Neuronal stem cell (in vitro differentiated cells): ENCODE measurements around the gene FLT3LG.
A peak's percentile ranks its signal among the peaks of the same experiment; 100 is the strongest.

Experiments used
- DNase-seq: peaks from one replicate; pipeline ENCODE4 v3.0.0-alpha.2; 2013; ENCODE audit warnings: low spot score
- H2AFZ ChIP-seq: one replicate; pipeline ENCODE4 v1.6.1; 2013; ENCODE audit warnings: mild to moderate bottlenecking, low read length, inconsistent platforms
- H2AK5ac ChIP-seq: 2 replicates; pipeline ENCODE4 v1.6.1; 2013; ENCODE audit warnings: low read depth, mild to moderate bottlenecking, inconsistent platforms, low read length, moderate library complexity, mixed read lengths
- H2BK120ac ChIP-seq: 2 replicates; pipeline ENCODE4 v1.6.1; 2013; ENCODE audit warnings: low read depth, mild to moderate bottlenecking, inconsistent platforms, low read length, moderate library complexity, mixed read lengths
- H2BK12ac ChIP-seq: one replicate; pipeline ENCODE4 v1.6.1; 2013; ENCODE audit warnings: low read length, inconsistent platforms
- H2BK15ac ChIP-seq: 2 replicates; pipeline ENCODE4 v1.6.1; 2013; ENCODE audit warnings: mild to moderate bottlenecking, low read length, inconsistent platforms, mixed read lengths
- H2BK5ac ChIP-seq: one replicate; pipeline ENCODE4 v1.6.1; 2013; ENCODE audit warnings: inconsistent platforms, mild to moderate bottlenecking, low read length, moderate library complexity
- H3K14ac ChIP-seq: one replicate; pipeline ENCODE4 v1.6.1; 2013; ENCODE audit warnings: low read length, inconsistent platforms
- H3K18ac ChIP-seq: 2 replicates; pipeline ENCODE4 v1.6.1; 2013; ENCODE audit warnings: low read length, inconsistent platforms
- H3K23ac ChIP-seq: 2 replicates; pipeline ENCODE4 v1.6.1; 2013; ENCODE audit warnings: low read depth, mild to moderate bottlenecking, mixed read lengths, low read length, inconsistent platforms; ENCODE audit not compliant: poor library complexity
- H3K27ac ChIP-seq: replicated peaks from 3 replicates; pipeline ENCODE4 v1.5.1; 2013; ENCODE audit warnings: low read length, inconsistent platforms
- H3K27me3 ChIP-seq, 3 experiments: 2 replicates each; pipeline ENCODE4 v1.6.1; 2013; ENCODE audit warnings: low read length in 3 of 3, mild to moderate bottlenecking in 2 of 3, inconsistent platforms in 1 of 3, low read depth in 1 of 3, mixed read lengths in 1 of 3, moderate library complexity in 1 of 3; ENCODE audit not compliant: control insufficient read depth in 3 of 3, insufficient read depth in 3 of 3
- H3K36me3 ChIP-seq, 2 donors: replicated peaks in 1 of 2; 2 replicates each; pipeline ENCODE4 v1.6.1; 2013; ENCODE audit warnings: low read length in 2 of 2; ENCODE audit not compliant: control insufficient read depth in 2 of 2, insufficient read depth in 2 of 2
- H3K4ac ChIP-seq: 2 replicates; pipeline ENCODE4 v1.6.1; 2013; ENCODE audit warnings: inconsistent platforms, mild to moderate bottlenecking, low read length, moderate library complexity
- H3K4me1 ChIP-seq, 2 donors: 1 replicate in 1 of 2; 2 replicates in 1 of 2; pipeline ENCODE4 v1.6.1; 2013; ENCODE audit warnings: low read length in 2 of 2, low read depth in 1 of 2; ENCODE audit not compliant: control insufficient read depth in 2 of 2, insufficient read depth in 1 of 2
- H3K4me2 ChIP-seq: one replicate; pipeline ENCODE4 v1.6.1; 2013; ENCODE audit warnings: mild to moderate bottlenecking, low read length, inconsistent platforms; ENCODE audit not compliant: insufficient read depth, poor library complexity, severe bottlenecking
- H3K4me3 ChIP-seq, 2 donors: 2 replicates each; pipeline ENCODE4 v1.5.1; 2013; ENCODE audit warnings: low read length in 2 of 2, mild to moderate bottlenecking in 2 of 2, inconsistent platforms in 1 of 2, moderate library complexity in 1 of 2
- H3K79me1 ChIP-seq: one replicate; pipeline ENCODE4 v1.6.1; 2013; ENCODE audit warnings: low read depth, mild to moderate bottlenecking, inconsistent platforms, low read length, moderate library complexity
- H3K9ac ChIP-seq: one replicate; pipeline ENCODE4 v1.6.1; 2013; ENCODE audit warnings: mild to moderate bottlenecking, low read depth, low read length, inconsistent platforms; ENCODE audit not compliant: poor library complexity
- H3K9me3 ChIP-seq, 2 donors: replicated peaks in 1 of 2; 2 replicates each; pipeline versions ENCODE3 to v1.6.1; 2013; ENCODE audit warnings: low read length in 2 of 2, mild to moderate bottlenecking in 2 of 2, inconsistent platforms in 1 of 2, low read depth in 1 of 2, mixed read lengths in 1 of 2, moderate library complexity in 1 of 2; ENCODE audit not compliant: control insufficient read depth in 2 of 2, insufficient read depth in 1 of 2
- H4K8ac ChIP-seq: one replicate; pipeline ENCODE4 v1.6.1; 2013; ENCODE audit warnings: low read depth, mild to moderate bottlenecking, inconsistent platforms, low read length, moderate library complexity
- H4K91ac ChIP-seq: one replicate; pipeline ENCODE4 v1.6.1; 2013; ENCODE audit warnings: low read length, low read depth, mild to moderate bottlenecking, inconsistent platforms; ENCODE audit not compliant: poor library complexity
- WGBS, 2 donors: extraction: QIAGEN DNeasy Blood & Tissue Kit; methylation state at CpG; one replicate each; pipeline ENCODE4 v1.1.7; 2013; ENCODE audit warnings: missing lambda C conversion rate in 2 of 2, mixed read lengths in 1 of 2; ENCODE audit not compliant: insufficient read length in 2 of 2, insufficient replicate concordance in 1 of 2; ENCODE audit errors: extremely low coverage in 2 of 2; 5-methylcytosine and 5-hydroxymethylcytosine counted together

Gene FLT3LG

DNA sequence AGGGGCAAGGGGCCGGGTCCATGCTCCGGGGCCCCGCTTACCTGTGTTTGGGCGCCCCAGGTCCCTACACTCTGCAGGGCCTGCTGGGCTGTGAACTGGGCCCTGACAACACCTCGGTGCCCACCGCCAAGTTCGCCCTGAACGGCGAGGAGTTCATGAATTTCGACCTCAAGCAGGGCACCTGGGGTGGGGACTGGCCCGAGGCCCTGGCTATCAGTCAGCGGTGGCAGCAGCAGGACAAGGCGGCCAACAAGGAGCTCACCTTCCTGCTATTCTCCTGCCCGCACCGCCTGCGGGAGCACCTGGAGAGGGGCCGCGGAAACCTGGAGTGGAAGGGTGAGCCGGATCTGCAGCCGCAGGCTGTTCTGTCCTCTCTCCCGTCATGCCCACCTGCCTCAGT is 40.1 kb downstream of the FLT3LG start:
- H4K91ac ChIP-seq: no peak overlapping the region
- H3K27ac ChIP-seq: no peak overlapping the region
- H3K14ac ChIP-seq: no peak overlapping the region
- H2BK120ac ChIP-seq: no peak overlapping the region
- peak overlapping the region; percentile 82 for H3K18ac ChIP-seq
- WGBS, 2 donors: no CpG with 5 or more reads among the region's 21 CpGs
- peaks cover 4% of the 10 kb centered on the region for H3K79me1 ChIP-seq
- no peak overlapping the region for H3K9ac ChIP-seq
- no peaks in the 10 kb centered on the region for H3K9me3 ChIP-seq
- H3K27me3 ChIP-seq: no peaks in the 10 kb centered on the region
- H3K4me3 ChIP-seq: peak overlapping the region; percentile 71 to 83
- H3K4me2 ChIP-seq: no peak overlapping the region
- DNase-seq: no peak
- H2BK5ac ChIP-seq: no peak overlapping the region
- H3K4me1 ChIP-seq: peaks cover 9 to 10% of the 10 kb centered on the region in 2 donors
- H4K8ac ChIP-seq: no peak overlapping the region
- peak overlapping the region; percentile 96 for H2AK5ac ChIP-seq
- no peak overlapping the region for H2AFZ ChIP-seq
- no peak overlapping the region for H3K4ac ChIP-seq
- H2BK12ac ChIP-seq: peak overlapping the region; percentile 82
- peaks cover 5 to 10% of the 10 kb centered on the region in 2 donors for H3K36me3 ChIP-seq
- H3K23ac ChIP-seq: no peak overlapping the region
- H2BK15ac ChIP-seq: no peak overlapping the region

DNA sequence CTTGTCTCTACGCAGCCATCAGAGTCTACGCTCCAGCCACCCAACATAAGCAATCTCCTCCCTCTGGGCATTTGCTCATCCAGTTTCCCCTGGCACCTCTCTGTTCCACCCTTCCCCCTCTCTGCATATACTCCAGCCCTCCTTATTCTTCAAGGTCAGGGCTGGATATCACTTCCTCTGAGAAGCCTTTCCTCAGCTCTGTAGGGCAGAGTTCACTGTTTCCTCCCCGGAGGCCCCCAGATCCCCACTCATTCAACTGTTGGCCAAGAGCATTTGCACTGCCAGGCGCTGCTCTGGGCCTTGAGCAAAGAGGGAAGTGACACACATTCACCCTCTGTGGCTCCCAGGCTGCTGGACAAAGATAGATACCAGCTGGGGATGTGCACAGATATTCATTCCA is 41.8 kb downstream of the FLT3LG start:
- no peak overlapping the region for H3K4ac ChIP-seq
- H3K18ac ChIP-seq: no peak overlapping the region
- H2AK5ac ChIP-seq: no peak overlapping the region
- H3K23ac ChIP-seq: no peak overlapping the region
- WGBS, 2 donors: no CpG with 5 or more reads among the region's 4 CpGs
- peaks cover 9 to 10% of the 10 kb centered on the region in 2 donors for H3K4me1 ChIP-seq
- H3K27me3 ChIP-seq: no peaks in the 10 kb centered on the region
- H3K9me3 ChIP-seq: no peaks in the 10 kb centered on the region
- H3K4me2 ChIP-seq: no peak overlapping the region
- no peak overlapping the region for H2BK120ac ChIP-seq
- H3K14ac ChIP-seq: no peak overlapping the region
- H2BK15ac ChIP-seq: no peak overlapping the region
- H4K91ac ChIP-seq: no peak overlapping the region
- no peak overlapping the region for H3K27ac ChIP-seq
- H3K79me1 ChIP-seq: peaks cover 4% of the 10 kb centered on the region
- H2BK12ac ChIP-seq: no peak overlapping the region
- peaks cover 5 to 18% of the 10 kb centered on the region in 2 donors for H3K36me3 ChIP-seq
- no peak overlapping the region for H4K8ac ChIP-seq
- no peak overlapping the region for H3K9ac ChIP-seq
- H3K4me3 ChIP-seq: no peak overlapping the region
- no peak overlapping the region for H2AFZ ChIP-seq
- no peak overlapping the region for H2BK5ac ChIP-seq
- no peak for DNase-seq

DNA sequence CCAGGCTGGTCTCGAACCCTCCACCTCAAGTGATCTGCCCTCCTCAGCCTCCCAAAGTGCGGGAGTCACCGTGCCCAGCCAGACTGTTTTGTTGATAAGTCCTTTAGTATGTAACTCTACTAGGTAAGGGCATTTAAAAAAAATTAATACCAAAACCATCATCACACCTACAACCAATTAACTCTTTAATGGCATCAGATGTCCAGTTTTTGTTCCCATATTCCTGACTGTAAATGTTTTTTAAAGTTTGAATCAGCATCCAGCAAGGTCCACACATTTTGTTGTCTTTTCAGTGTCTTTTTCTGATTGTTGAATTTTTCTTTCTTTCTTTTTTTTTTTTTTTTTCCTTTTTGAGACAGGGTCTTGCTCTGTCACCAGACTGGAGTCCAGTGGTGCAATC is 44.0 kb downstream of the FLT3LG start:
- H3K9ac ChIP-seq: no peak overlapping the region
- H2BK120ac ChIP-seq: no peak overlapping the region
- H3K36me3 ChIP-seq: peaks cover 7 to 28% of the 10 kb centered on the region in 2 donors
- no peak overlapping the region for H3K14ac ChIP-seq
- H3K9me3 ChIP-seq: no peaks in the 10 kb centered on the region
- H2AFZ ChIP-seq: no peak overlapping the region
- no CpG with 5 or more reads among the region's 3 CpGs for WGBS, 2 donors
- no peak for DNase-seq
- peaks cover 0 to 7% of the 10 kb centered on the region in 2 donors for H3K4me1 ChIP-seq
- no peak overlapping the region for H3K4ac ChIP-seq
- H2BK15ac ChIP-seq: no peak overlapping the region
- no peak overlapping the region for H3K4me3 ChIP-seq
- peaks cover 4% of the 10 kb centered on the region for H3K79me1 ChIP-seq
- H3K4me2 ChIP-seq: no peak overlapping the region
- no peaks in the 10 kb centered on the region for H3K27me3 ChIP-seq
- no peak overlapping the region for H2BK12ac ChIP-seq
- no peak overlapping the region for H4K8ac ChIP-seq
- no peak overlapping the region for H3K27ac ChIP-seq
- no peak overlapping the region for H3K18ac ChIP-seq
- H2BK5ac ChIP-seq: no peak overlapping the region
- no peak overlapping the region for H4K91ac ChIP-seq
- H2AK5ac ChIP-seq: no peak overlapping the region
- no peak overlapping the region for H3K23ac ChIP-seq

DNA sequence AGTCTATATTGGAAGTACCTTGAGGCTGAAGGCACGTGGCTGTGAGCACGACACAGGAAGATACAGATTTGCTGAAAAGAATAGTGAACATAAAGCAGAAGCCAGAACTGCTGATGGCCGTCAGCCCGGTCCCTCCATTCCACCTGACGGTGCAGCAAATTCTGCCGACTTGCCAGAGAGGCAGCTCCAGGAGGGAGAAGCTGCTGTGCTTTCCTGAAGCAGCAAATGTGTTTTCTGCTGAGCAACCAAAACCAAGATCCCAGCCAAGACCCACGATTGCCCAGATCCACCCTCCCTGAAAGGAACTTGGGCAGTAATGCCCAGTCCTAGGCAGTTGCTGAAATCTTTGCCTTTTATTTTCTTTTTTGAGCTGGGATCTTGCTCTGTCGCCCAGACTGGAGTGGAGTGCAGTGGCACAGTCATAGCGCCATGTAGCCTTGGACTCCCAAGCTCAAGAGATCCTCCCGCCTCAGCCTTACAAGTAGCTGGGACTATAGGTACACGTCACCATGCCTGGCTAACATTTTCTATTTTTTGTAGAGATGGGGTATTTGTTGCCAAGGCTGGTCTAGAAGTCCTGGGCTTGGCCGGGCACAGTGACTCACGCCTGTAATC is 46.8 kb downstream of the FLT3LG start:
- no peak overlapping the region for H2BK120ac ChIP-seq
- no peaks in the 10 kb centered on the region for H3K4me1 ChIP-seq
- H3K9ac ChIP-seq: no peak overlapping the region
- peaks cover 4% of the 10 kb centered on the region for H3K79me1 ChIP-seq
- no peak overlapping the region for H3K4me2 ChIP-seq
- H4K91ac ChIP-seq: no peak overlapping the region
- no peak overlapping the region for H4K8ac ChIP-seq
- DNase-seq: no peak
- no CpG with 5 or more reads among the region's 13 CpGs for WGBS, 2 donors
- no peak overlapping the region for H3K18ac ChIP-seq
- no peaks in the 10 kb centered on the region for H3K27me3 ChIP-seq
- no peak overlapping the region for H2BK15ac ChIP-seq
- H3K4me3 ChIP-seq: no peak overlapping the region
- H3K14ac ChIP-seq: no peak overlapping the region
- no peaks in the 10 kb centered on the region for H3K9me3 ChIP-seq
- no peak overlapping the region for H3K4ac ChIP-seq
- peaks cover 6 to 31% of the 10 kb centered on the region in 2 donors for H3K36me3 ChIP-seq
- H2BK12ac ChIP-seq: no peak overlapping the region
- H2AFZ ChIP-seq: no peak overlapping the region
- H2AK5ac ChIP-seq: no peak overlapping the region
- no peak overlapping the region for H2BK5ac ChIP-seq
- no peak overlapping the region for H3K23ac ChIP-seq
- H3K27ac ChIP-seq: no peak overlapping the region
